Anterior cingulate cortex (tissue), 58 donors: ENCODE results near the gene SIRPA.
A peak's percentile ranks its signal among the peaks of the same experiment; 100 is the strongest.

Experiments used
- DNase-seq, 58 donors: peaks; one replicate each; lab custom pipeline; 2025; lab: John Stamatoyannopoulos, UW

SIRPA gene

GRCh38 chr20:1968964-1969363 lies 73.8 kb downstream of the SIRPA start:
- no peak for DNase-seq

GRCh38 chr20:1971893-1972586 lies 76.8 kb downstream of the SIRPA start:
- no peak for DNase-seq

GRCh38 chr20:1973601-1974440 lies 78.6 kb downstream of the SIRPA start:
- DNase-seq, result no peak

- no peak for DNase-seq
These were observed 80.1 kb downstream of the SIRPA start for GRCh38 chr20:1975291-1975690.

GRCh38 chr20:1979106-1979778 lies 84.0 kb downstream of the SIRPA start:
- peak in 1 of 58 donors; percentile 2 for DNase-seq

- no peak for DNase-seq
These were observed 87.5 kb downstream of the SIRPA start for GRCh38 chr20:1982686-1983085.

GRCh38 chr20:1983301-1983700 lies 88.1 kb downstream of the SIRPA start:
- peak in 4 of 58 donors; percentile 2 to 20 (median 10) for DNase-seq

GRCh38 chr20:1987826-1988225 lies 92.6 kb downstream of the SIRPA start:
- no peak for DNase-seq
